Endometrial microvascular endothelial cells (primary cell): ENCODE results near the gene RBM17. TPM values are rescaled to one million over a fixed set of nuclear protein-coding genes. Genes with fewer than 3 reads are reported as not detected.
"Not testable (repeated sequence)": the region's sequence is repeated elsewhere in the genome, so short reads cannot be mapped to it uniquely, and the experiment has no call there.

ENCODE experiments used
- in situ Hi-C: cut with HindIII; loops from 2 replicates; pipeline ENCODE4 v1.10.0; 2017; ENCODE audit warnings: low sequenced_read_pairs, low pct_unique_long_range_greater_than_20kb; ENCODE audit errors: inconsistent ontology term
- total RNA-seq: library from RNA; depleted of rRNA; stranded (reverse); fragments of >200 nt; gene quantifications from one replicate; pipeline ENCODE4 v1.2.3, GENCODE V29; 2015; ENCODE audit errors: inconsistent ontology term

RBM17 gene
- total RNA-seq, 1 donor from 2014 or later = 44.3 TPM

GRCh38 chr10:6124666-6125065 is 35.8 kb downstream of the RBM17 start:
- in situ Hi-C loops = no loop called here

- in situ Hi-C loops = not testable (repeated sequence)
Observed at GRCh38 chr10:6127461-6127860, 38.6 kb downstream of the RBM17 start.

- in situ Hi-C loops = no loop called here
Observed at GRCh38 chr10:6128087-6128486, 39.3 kb downstream of the RBM17 start.

GRCh38 chr10:6128591-6129251 is 39.9 kb downstream of the RBM17 start:
- in situ Hi-C loops = no loop called here

- in situ Hi-C loops = no loop called here
Observed at GRCh38 chr10:6130848-6131470, 42.1 kb downstream of the RBM17 start.

GRCh38 chr10:6133331-6134098 is 44.7 kb downstream of the RBM17 start:
- in situ Hi-C loops = no loop called here

- in situ Hi-C loops = no loop called here
Observed at GRCh38 chr10:6134099-6134823, 45.4 kb downstream of the RBM17 start.

GRCh38 chr10:6135039-6135438 is 46.2 kb downstream of the RBM17 start:
- in situ Hi-C loops = no loop called here

- in situ Hi-C loops = no loop called here
Observed at GRCh38 chr10:6135589-6136168, 46.8 kb downstream of the RBM17 start.

- in situ Hi-C loops = no loop called here
Observed at GRCh38 chr10:6136215-6137201, 47.7 kb downstream of the RBM17 start.

GRCh38 chr10:6138456-6138855 is 49.6 kb downstream of the RBM17 start:
- in situ Hi-C loops = no loop called here

- in situ Hi-C loops = no loop called here
Observed at GRCh38 chr10:6139470-6139869, 50.6 kb downstream of the RBM17 start.

- in situ Hi-C loops = no loop called here
Observed at GRCh38 chr10:6140141-6140841, 51.5 kb downstream of the RBM17 start.

GRCh38 chr10:6140965-6141295 is 52.1 kb downstream of the RBM17 start:
- in situ Hi-C loops = no loop called here

GRCh38 chr10:6141296-6142151 is 52.7 kb downstream of the RBM17 start:
- in situ Hi-C loops = no loop called here

GRCh38 chr10:6142186-6142585 is 53.4 kb downstream of the RBM17 start:
- in situ Hi-C loops = not testable (repeated sequence)

- in situ Hi-C loops = no loop called here
Observed at GRCh38 chr10:6142644-6143043, 53.8 kb downstream of the RBM17 start.
